Peyer's patch (tissue), 4 donors: ENCODE data around the gene CLEC1B.

Experiments
- POLR2A ChIP-seq, 2 donors: fragments of 450-650 bp; IDR thresholded peaks; one replicate each; pipeline ENCODE4 v1.5.1; 2017; ENCODE audit warnings: antibody characterized with exemption in 2 of 2, mild to moderate bottlenecking in 2 of 2, moderate library complexity in 2 of 2
- TF ChIP-seq, protein P1 (sequence below), 6 experiments: fragments of 450-650 bp in 4 of 6; fragments of 200-600 bp in 2 of 6; sonication (generic) in 1 of 6; IDR thresholded peaks; one replicate each; pipeline ENCODE4 v1.5.1; 2017 to 2019; ENCODE audit warnings: antibody characterized with exemption in 6 of 6, mild to moderate bottlenecking in 3 of 6, moderate library complexity in 1 of 6

DNA sequence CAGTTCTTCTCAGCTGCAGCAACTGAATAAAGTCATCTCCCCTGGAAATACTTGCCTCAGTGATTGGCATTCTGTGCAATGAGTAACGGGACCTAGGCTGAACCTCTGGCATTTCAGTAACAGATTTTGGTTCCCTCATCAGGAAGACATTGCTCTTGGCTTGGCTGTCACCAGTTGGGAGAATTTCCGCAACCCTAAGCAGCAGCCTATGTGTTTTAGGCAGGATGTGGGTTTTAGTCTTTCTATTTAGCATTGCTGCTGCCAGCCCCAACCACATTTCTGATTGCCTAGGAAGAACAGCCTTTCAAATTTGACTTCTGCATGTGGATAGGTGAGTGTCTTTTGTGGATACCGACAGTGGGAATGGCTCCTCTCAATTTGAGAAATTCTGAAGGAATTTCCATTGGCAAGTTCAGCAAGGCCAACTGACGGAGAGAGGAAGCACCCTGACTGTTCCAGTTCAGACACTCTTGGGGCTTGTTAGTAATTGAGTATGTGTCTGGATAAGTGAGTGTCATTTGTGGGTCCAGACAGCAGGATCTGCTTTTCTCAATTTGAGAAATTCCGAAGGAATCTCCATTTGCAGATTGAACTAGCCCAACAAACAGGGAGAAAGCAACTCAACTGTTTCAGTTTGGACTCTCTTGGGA lies 47.8 kb downstream of the CLEC1B start:
- TF ChIP-seq, protein P1, sequence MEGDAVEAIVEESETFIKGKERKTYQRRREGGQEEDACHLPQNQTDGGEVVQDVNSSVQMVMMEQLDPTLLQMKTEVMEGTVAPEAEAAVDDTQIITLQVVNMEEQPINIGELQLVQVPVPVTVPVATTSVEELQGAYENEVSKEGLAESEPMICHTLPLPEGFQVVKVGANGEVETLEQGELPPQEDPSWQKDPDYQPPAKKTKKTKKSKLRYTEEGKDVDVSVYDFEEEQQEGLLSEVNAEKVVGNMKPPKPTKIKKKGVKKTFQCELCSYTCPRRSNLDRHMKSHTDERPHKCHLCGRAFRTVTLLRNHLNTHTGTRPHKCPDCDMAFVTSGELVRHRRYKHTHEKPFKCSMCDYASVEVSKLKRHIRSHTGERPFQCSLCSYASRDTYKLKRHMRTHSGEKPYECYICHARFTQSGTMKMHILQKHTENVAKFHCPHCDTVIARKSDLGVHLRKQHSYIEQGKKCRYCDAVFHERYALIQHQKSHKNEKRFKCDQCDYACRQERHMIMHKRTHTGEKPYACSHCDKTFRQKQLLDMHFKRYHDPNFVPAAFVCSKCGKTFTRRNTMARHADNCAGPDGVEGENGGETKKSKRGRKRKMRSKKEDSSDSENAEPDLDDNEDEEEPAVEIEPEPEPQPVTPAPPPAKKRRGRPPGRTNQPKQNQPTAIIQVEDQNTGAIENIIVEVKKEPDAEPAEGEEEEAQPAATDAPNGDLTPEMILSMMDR (IDR thresholded peaks at IDR 0.05): no peak
- no peak for TF ChIP-seq POLR2A (IDR thresholded peaks at IDR 0.05)
